GM13976 (cell line): ENCODE results near the gene SLC26A11.

ENCODE experiments used
- DNase-seq: peaks from one replicate; pipeline ENCODE4 v3.0.0; 2012; ENCODE audit warnings: low spot score
- in situ Hi-C: fragments of 300-500 bp; cut with MboI; formaldehyde crosslinking; loops from one replicate; pipeline ENCODE4 v1.12.0; 2022; ENCODE audit warnings: low sequenced_read_pairs, mixed read lengths, inconsistent platforms; ENCODE audit not compliant: unreplicated experiment
- TF ChIP-seq, protein P1 (sequence below): IDR thresholded peaks from 2 replicates; pipeline ENCODE4 v1.5.1; 2012; ENCODE audit warnings: borderline replicate concordance, mild to moderate bottlenecking; ENCODE audit not compliant: insufficient read depth; ENCODE audit errors: extremely low read depth, missing control alignments, control extremely low read depth

The SLC26A11 gene

DNA sequence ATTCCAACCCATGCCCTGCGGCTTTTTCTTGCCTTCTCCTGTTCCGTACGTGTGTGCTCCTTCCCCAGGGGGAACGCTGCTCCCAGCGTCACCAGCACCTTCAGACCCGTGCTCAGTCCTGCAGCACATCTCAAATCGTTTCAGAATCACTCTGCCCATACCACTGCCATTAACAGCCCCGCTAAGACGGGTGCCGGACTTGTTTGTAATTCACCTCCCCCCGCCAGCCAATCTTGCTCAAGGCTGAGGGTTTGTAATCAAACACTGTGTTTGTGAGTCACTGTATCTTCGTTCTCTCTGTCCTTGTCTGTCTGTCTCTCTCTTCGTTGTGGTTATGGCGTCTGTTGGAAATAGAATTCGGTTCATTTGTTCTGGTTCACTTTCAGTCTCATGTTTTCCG lies 33.1 kb upstream of the SLC26A11 start:
- DNase-seq, result no peak
- in situ Hi-C loops, result no loop called here

DNA sequence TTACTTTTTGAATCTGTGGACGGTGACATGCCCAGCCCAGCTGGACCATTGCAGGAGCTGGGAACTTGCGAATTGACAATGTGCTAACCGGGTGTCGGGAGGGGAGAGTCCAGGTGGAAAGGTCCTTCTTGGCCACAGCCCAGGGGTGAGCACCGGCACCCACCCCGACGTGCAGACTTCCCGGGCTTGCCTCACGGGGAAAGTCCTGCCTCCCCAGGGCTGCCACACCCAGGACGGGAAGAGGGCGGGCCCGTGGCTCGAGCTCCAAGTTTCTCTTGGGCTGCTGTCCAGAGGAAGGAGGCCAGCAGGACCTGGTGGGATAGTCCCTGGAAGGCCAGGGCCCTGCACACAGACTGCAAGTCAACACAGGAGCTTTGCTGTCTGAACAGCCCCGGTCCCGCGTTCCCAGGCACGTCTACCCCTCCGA lies 32.7 kb upstream of the SLC26A11 start:
- TF ChIP-seq, protein P1, sequence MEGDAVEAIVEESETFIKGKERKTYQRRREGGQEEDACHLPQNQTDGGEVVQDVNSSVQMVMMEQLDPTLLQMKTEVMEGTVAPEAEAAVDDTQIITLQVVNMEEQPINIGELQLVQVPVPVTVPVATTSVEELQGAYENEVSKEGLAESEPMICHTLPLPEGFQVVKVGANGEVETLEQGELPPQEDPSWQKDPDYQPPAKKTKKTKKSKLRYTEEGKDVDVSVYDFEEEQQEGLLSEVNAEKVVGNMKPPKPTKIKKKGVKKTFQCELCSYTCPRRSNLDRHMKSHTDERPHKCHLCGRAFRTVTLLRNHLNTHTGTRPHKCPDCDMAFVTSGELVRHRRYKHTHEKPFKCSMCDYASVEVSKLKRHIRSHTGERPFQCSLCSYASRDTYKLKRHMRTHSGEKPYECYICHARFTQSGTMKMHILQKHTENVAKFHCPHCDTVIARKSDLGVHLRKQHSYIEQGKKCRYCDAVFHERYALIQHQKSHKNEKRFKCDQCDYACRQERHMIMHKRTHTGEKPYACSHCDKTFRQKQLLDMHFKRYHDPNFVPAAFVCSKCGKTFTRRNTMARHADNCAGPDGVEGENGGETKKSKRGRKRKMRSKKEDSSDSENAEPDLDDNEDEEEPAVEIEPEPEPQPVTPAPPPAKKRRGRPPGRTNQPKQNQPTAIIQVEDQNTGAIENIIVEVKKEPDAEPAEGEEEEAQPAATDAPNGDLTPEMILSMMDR, result no peak
- in situ Hi-C loops, result no loop called here
- no peak for DNase-seq

More for the DNA sequence above, 33.1 kb upstream of the SLC26A11 start:
- TF ChIP-seq, protein P1, result no peak

DNA sequence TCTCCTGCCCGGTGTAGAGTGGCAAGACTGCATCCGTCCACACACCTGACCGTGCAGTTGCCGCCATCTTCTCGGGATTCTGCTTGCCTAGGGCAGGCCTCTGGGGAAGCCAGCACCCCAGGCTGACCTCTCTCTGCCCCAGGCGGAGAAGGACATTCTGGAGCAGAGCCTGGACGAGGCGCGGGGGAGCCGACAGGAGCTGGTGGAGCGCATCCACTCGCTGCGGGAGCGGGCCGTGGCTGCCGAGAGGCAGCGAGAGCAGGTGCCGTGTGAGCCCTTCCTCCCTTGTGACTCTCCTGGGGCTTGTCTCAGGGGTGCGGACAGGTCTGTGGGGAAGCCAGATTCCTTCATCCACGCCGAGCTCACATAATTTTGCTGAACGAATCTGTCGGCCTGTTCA lies 30.6 kb upstream of the SLC26A11 start:
- DNase-seq, result no peak
- in situ Hi-C loops, result no loop called here
- TF ChIP-seq, protein P1, result no peak

DNA sequence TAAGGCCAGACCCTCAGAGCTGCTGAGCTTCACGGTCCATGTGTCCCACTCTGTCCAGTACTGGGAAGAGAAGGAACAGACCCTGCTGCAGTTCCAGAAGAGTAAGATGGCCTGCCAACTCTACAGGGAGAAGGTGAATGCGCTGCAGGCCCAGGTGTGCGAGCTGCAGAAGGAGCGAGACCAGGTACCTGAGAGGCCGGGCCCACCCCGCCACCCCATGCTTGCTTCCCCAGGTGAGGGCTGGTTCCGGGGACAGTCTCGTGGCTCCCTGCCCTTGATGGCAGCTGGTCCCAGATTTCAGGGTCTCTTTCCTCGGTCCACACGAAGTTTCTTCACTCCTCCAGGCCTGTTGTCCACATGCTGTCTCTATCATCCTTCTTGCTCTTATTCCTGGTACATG lies 29.5 kb upstream of the SLC26A11 start:
- no peak for DNase-seq

DNA sequence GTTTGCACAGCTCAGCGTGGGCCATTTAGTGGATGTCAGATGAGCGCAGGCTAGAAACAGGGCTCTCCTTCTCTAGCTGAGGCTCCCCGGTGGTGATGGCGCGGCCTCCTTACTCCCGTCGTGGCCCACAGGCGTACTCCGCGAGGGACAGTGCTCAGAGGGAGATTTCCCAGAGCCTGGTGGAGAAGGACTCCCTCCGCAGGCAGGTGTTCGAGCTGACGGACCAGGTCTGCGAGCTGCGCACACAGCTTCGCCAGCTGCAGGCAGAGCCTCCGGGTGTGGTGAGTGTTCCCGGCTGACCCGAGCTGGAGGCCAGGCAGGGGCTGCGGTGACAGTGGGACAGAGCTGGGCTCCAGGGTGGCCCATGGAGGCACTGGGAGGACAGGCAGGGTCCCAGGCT lies 29.0 kb upstream of the SLC26A11 start:
- no peak for DNase-seq
- TF ChIP-seq, protein P1, result no peak
- in situ Hi-C loops, result no loop called here

More for the DNA sequence above, 29.5 kb upstream of the SLC26A11 start:
- TF ChIP-seq, protein P1, result no peak
- in situ Hi-C loops, result no loop called here

DNA sequence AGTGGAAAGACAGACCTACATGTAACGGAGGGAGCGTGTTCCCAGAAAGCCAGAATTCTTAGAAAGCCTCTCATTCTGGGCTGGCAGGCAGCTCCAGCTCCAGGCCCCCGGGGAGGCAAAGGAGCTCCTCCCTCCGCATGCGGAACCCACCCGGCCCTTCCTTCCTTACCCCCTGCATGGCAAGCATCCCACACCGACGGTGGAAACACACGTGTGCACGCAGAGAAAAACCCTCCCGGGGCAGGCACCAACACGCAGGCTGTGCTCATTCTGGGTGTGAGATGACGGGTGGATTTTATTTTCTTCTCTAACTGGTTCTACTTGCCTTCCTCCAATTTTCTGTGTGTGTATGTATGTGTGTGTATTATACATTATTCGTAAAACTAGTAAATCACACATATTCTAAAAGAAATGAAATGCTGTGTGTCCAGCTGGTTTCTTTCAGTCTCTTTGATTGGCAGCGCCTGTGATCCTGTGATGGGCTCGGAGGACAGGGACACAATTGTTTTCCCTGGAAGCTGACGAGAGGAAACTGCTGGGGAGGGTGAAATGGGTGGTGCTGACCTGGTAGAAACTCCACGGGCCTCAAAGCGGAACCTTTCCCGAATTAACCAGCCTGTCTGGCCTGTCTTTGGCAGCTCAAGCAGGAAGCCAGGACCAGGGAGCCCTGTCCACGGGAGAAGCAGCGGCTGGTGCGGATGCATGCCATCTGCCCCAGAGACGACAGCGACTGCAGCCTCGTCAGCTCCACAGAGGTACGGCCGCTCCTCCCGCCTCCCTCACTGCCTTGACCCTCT lies 28.2 kb upstream of the SLC26A11 start:
- in situ Hi-C loops, result no loop called here
- TF ChIP-seq, protein P1, result no peak
- DNase-seq, result no peak

DNA sequence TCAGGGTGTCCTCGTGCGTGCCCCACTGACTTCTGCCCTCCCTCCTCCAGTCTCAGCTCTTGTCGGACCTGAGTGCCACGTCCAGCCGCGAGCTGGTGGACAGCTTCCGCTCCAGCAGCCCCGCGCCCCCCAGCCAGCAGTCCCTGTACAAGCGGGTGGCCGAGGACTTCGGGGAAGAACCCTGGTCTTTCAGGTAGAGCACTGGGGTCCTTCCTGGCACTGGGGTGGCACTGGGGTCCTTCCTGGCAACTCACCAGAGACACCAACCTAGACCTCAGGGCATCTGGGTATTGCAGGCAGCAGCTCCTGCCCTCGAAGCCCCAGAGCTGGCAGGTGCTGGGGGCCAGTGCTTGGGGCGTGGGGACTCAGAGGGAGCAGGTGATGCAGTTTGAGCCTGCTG lies 25.1 kb upstream of the SLC26A11 start:
- in situ Hi-C loops, result no loop called here
- DNase-seq, result no peak
- TF ChIP-seq, protein P1, result no peak
